WTC11 (cell line): ENCODE results near the gene TMEM178A. TPM values are rescaled to one million over a fixed set of nuclear protein-coding genes. Genes with fewer than 3 reads are reported as not detected.
A peak's percentile ranks its signal among the peaks of the same experiment; 100 is the strongest.

Experiments
- ATAC-seq: fragments of 200-7000 bp; cut with Tn5 transposase; 2 replicates; pipeline ENCODE4 v1.10.0; 2021; ENCODE audit warnings: mild to moderate bottlenecking, moderate library complexity
- CTCF ChIA-PET: fragments of 300-600 bp; sonication (Branson Sonifier 250); formaldehyde crosslinking; loops from one replicate; lab custom pipeline; 2021; ENCODE audit warnings: antibody characterized with exemption; lab: Charles Lee
- POLR2A ChIA-PET: fragments of 350-600 bp; sonication (Branson Sonifier 250); formaldehyde crosslinking; loops from one replicate; lab custom pipeline; 2021; ENCODE audit warnings: antibody characterized with exemption; lab: Charles Lee
- DNase-seq: peaks from one replicate; pipeline ENCODE4 v3.0.0; 2021; ENCODE audit warnings: low spot score
- H3K27ac Mint-ChIP-seq: 2 replicates; pipeline ENCODE4 v1.8.0; 2021; ENCODE audit warnings: mixed read lengths
- H3K27me3 Mint-ChIP-seq: 2 replicates; pipeline ENCODE4 v1.8.0; 2021; ENCODE audit warnings: low read depth, mild to moderate bottlenecking, moderate library complexity, mixed read lengths
- H3K36me3 Mint-ChIP-seq: 2 replicates; pipeline ENCODE4 v1.8.0; 2021; ENCODE audit warnings: mixed read lengths
- H3K4me1 Mint-ChIP-seq: 2 replicates; pipeline ENCODE4 v1.8.0; 2022; ENCODE audit warnings: mixed read lengths
- H3K4me3 Mint-ChIP-seq: 2 replicates; pipeline ENCODE4 v1.8.0; 2021; ENCODE audit warnings: mild to moderate bottlenecking, moderate library complexity, mixed read lengths
- H3K9me3 Mint-ChIP-seq: 2 replicates; pipeline ENCODE4 v1.8.0; 2021; ENCODE audit warnings: mixed read lengths
- CREB1 ChIP-seq: sonication (generic); formaldehyde crosslinking; IDR thresholded peaks from 2 replicates; pipeline ENCODE4 v1.8.0; 2023; ENCODE audit warnings: mild to moderate bottlenecking, missing genetic modification reagents
- ELF4 ChIP-seq: sonication (generic); formaldehyde crosslinking; IDR thresholded peaks from 2 replicates; pipeline ENCODE4 v1.8.1; 2022; ENCODE audit warnings: low read depth, mild to moderate bottlenecking, moderate library complexity, missing genetic modification reagents
- FOXJ3 ChIP-seq: sonication (generic); formaldehyde crosslinking; IDR thresholded peaks from 2 replicates; pipeline ENCODE4 v1.9.0; 2021; ENCODE audit warnings: missing genetic modification reagents, mild to moderate bottlenecking, borderline replicate concordance
- JAZF1 ChIP-seq: fragments of 250-450 bp; sonication (Bioruptor Pico); IDR thresholded peaks from 2 replicates; pipeline ENCODE4 v1.9.0; 2021; ENCODE audit warnings: moderate library complexity, mild to moderate bottlenecking, inconsistent platforms
- PRRX2 ChIP-seq: fragments of 250-450 bp; sonication (Bioruptor Pico); IDR thresholded peaks from 2 replicates; pipeline ENCODE4 v1.8.0; 2021; ENCODE audit warnings: mild to moderate bottlenecking
- RELA ChIP-seq: sonication (generic); formaldehyde crosslinking; IDR thresholded peaks from 2 replicates; pipeline ENCODE4 v1.8.1; 2022; ENCODE audit warnings: missing genetic modification reagents, mild to moderate bottlenecking, borderline replicate concordance
- RORB ChIP-seq: fragments of 250-450 bp; sonication (Bioruptor Pico); IDR thresholded peaks from 2 replicates; pipeline ENCODE4 v1.9.0; 2021; ENCODE audit warnings: mild to moderate bottlenecking
- SMAD3 ChIP-seq: sonication (generic); formaldehyde crosslinking; IDR thresholded peaks from 2 replicates; pipeline ENCODE4 v1.8.0; 2022; ENCODE audit warnings: missing genetic modification reagents, mild to moderate bottlenecking, borderline replicate concordance
- TP53 ChIP-seq: sonication (generic); formaldehyde crosslinking; IDR thresholded peaks from 2 replicates; pipeline ENCODE4 v1.8.1; 2023; ENCODE audit warnings: mild to moderate bottlenecking, missing genetic modification reagents
- ZNF121 ChIP-seq: sonication (generic); formaldehyde crosslinking; IDR thresholded peaks from 2 replicates; pipeline ENCODE4 v1.8.0; 2023; ENCODE audit warnings: missing genetic modification reagents
- ZNF219 ChIP-seq: sonication (generic); formaldehyde crosslinking; IDR thresholded peaks from 2 replicates; pipeline ENCODE4 v1.8.0; 2023; ENCODE audit warnings: missing genetic modification reagents, mild to moderate bottlenecking, borderline replicate concordance
- total RNA-seq: library from RNA; stranded (reverse); gene quantifications from 3 replicates; pipeline ENCODE4 v1.2.3, GENCODE V29; 2021
- TF ChIP-seq, protein P1 (sequence below): sonication (generic); formaldehyde crosslinking; IDR thresholded peaks from 2 replicates; pipeline ENCODE4 v1.8.1; 2022; ENCODE audit warnings: mild to moderate bottlenecking, missing genetic modification reagents, moderate library complexity, borderline replicate concordance
- TF ChIP-seq, protein P2 (sequence below): sonication (generic); formaldehyde crosslinking; IDR thresholded peaks from 2 replicates; pipeline ENCODE4 v1.8.1; 2022; ENCODE audit warnings: low read depth, missing genetic modification reagents, borderline replicate concordance
- TF ChIP-seq, protein P3 (sequence below): sonication (generic); formaldehyde crosslinking; IDR thresholded peaks from 2 replicates; pipeline ENCODE4 v1.8.1; 2023; ENCODE audit warnings: mild to moderate bottlenecking, missing genetic modification reagents
- TF ChIP-seq, protein P4 (sequence below): fragments of 200-600 bp; IDR thresholded peaks from 2 replicates; pipeline ENCODE4 v1.8.0; 2022; ENCODE audit warnings: antibody characterized with exemption
- TF ChIP-seq, protein P5 (sequence below): sonication (generic); formaldehyde crosslinking; conservative IDR thresholded peaks from 2 replicates; pipeline ENCODE4 v1.8.1; 2022; ENCODE audit warnings: mild to moderate bottlenecking, missing genetic modification reagents
- TF ChIP-seq, protein P6 (sequence below): sonication (generic); formaldehyde crosslinking; IDR thresholded peaks from 2 replicates; pipeline ENCODE4 v1.8.0; 2023; ENCODE audit warnings: missing genetic modification reagents, mild to moderate bottlenecking, borderline replicate concordance
- TF ChIP-seq, protein P7 (sequence below): sonication (generic); formaldehyde crosslinking; IDR thresholded peaks from 2 replicates; pipeline ENCODE4 v1.8.0; 2022; ENCODE audit warnings: missing genetic modification reagents

TMEM178A gene
- total RNA-seq, 1 experiment from 2014 or later, result 14.5 TPM

DNA sequence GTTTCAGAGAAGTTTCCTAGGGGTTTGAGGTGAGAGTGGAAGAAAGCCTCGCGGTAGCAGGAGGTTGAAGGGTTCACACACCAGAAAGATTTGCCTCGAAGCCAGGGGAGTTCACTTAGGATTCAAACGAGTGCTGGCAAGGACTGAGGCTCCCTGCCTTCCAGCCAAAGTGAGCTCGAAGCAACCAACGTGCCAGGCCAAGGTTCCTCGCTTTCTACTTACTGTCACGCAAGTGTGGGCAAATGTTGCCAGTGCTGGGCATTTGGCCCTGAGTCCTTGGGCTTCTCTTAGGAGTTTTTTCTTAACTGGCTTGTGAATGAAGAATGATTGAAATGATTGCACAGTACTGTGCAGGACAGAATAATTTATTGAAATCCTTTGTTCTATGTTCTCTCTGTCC, 53.6 kb downstream of the TMEM178A start:
- H3K9me3 Mint-ChIP-seq, result no peaks in the 10 kb centered on the region
- ChIA-PET CTCF (interaction anchor here (0.7 to 2.9 kb wide), 3 partner anchors 11 to 126 kb away, joined by 3 to 15 read pairs (median 3); no protein-coding TSS in a partner anchor), POLR2A (no interaction called here)
- no peak overlapping the region for H3K4me3 Mint-ChIP-seq
- TF ChIP-seq ZNF219 (CRISPR knock-in tag) (no peak), FOXJ3 (CRISPR knock-in tag) (no peak), CREB1 (no peak), SMAD3 (CRISPR knock-in tag) (no peak), ZNF121 (CRISPR knock-in tag) (no peak), RORB (CRISPR knock-in tag) (no peak), RELA (no peak), TP53 (CRISPR knock-in tag) (no peak), JAZF1 (no peak), PRRX2 (no peak), ELF4 (CRISPR knock-in tag) (no peak)
- TF ChIP-seq, protein P1, sequence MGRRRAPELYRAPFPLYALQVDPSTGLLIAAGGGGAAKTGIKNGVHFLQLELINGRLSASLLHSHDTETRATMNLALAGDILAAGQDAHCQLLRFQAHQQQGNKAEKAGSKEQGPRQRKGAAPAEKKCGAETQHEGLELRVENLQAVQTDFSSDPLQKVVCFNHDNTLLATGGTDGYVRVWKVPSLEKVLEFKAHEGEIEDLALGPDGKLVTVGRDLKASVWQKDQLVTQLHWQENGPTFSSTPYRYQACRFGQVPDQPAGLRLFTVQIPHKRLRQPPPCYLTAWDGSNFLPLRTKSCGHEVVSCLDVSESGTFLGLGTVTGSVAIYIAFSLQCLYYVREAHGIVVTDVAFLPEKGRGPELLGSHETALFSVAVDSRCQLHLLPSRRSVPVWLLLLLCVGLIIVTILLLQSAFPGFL (CRISPR knock-in tag), result no peak
- TF ChIP-seq, protein P2, sequence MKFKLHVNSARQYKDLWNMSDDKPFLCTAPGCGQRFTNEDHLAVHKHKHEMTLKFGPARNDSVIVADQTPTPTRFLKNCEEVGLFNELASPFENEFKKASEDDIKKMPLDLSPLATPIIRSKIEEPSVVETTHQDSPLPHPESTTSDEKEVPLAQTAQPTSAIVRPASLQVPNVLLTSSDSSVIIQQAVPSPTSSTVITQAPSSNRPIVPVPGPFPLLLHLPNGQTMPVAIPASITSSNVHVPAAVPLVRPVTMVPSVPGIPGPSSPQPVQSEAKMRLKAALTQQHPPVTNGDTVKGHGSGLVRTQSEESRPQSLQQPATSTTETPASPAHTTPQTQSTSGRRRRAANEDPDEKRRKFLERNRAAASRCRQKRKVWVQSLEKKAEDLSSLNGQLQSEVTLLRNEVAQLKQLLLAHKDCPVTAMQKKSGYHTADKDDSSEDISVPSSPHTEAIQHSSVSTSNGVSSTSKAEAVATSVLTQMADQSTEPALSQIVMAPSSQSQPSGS (CRISPR knock-in tag), result no peak
- TF ChIP-seq, protein P3, sequence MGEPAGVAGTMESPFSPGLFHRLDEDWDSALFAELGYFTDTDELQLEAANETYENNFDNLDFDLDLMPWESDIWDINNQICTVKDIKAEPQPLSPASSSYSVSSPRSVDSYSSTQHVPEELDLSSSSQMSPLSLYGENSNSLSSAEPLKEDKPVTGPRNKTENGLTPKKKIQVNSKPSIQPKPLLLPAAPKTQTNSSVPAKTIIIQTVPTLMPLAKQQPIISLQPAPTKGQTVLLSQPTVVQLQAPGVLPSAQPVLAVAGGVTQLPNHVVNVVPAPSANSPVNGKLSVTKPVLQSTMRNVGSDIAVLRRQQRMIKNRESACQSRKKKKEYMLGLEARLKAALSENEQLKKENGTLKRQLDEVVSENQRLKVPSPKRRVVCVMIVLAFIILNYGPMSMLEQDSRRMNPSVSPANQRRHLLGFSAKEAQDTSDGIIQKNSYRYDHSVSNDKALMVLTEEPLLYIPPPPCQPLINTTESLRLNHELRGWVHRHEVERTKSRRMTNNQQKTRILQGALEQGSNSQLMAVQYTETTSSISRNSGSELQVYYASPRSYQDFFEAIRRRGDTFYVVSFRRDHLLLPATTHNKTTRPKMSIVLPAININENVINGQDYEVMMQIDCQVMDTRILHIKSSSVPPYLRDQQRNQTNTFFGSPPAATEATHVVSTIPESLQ (CRISPR knock-in tag), result no peak
- TF ChIP-seq, protein P4, sequence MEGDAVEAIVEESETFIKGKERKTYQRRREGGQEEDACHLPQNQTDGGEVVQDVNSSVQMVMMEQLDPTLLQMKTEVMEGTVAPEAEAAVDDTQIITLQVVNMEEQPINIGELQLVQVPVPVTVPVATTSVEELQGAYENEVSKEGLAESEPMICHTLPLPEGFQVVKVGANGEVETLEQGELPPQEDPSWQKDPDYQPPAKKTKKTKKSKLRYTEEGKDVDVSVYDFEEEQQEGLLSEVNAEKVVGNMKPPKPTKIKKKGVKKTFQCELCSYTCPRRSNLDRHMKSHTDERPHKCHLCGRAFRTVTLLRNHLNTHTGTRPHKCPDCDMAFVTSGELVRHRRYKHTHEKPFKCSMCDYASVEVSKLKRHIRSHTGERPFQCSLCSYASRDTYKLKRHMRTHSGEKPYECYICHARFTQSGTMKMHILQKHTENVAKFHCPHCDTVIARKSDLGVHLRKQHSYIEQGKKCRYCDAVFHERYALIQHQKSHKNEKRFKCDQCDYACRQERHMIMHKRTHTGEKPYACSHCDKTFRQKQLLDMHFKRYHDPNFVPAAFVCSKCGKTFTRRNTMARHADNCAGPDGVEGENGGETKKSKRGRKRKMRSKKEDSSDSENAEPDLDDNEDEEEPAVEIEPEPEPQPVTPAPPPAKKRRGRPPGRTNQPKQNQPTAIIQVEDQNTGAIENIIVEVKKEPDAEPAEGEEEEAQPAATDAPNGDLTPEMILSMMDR, result no peak
- TF ChIP-seq, protein P5, sequence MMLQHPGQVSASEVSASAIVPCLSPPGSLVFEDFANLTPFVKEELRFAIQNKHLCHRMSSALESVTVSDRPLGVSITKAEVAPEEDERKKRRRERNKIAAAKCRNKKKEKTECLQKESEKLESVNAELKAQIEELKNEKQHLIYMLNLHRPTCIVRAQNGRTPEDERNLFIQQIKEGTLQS (CRISPR knock-in tag), result no peak
- TF ChIP-seq, protein P6, sequence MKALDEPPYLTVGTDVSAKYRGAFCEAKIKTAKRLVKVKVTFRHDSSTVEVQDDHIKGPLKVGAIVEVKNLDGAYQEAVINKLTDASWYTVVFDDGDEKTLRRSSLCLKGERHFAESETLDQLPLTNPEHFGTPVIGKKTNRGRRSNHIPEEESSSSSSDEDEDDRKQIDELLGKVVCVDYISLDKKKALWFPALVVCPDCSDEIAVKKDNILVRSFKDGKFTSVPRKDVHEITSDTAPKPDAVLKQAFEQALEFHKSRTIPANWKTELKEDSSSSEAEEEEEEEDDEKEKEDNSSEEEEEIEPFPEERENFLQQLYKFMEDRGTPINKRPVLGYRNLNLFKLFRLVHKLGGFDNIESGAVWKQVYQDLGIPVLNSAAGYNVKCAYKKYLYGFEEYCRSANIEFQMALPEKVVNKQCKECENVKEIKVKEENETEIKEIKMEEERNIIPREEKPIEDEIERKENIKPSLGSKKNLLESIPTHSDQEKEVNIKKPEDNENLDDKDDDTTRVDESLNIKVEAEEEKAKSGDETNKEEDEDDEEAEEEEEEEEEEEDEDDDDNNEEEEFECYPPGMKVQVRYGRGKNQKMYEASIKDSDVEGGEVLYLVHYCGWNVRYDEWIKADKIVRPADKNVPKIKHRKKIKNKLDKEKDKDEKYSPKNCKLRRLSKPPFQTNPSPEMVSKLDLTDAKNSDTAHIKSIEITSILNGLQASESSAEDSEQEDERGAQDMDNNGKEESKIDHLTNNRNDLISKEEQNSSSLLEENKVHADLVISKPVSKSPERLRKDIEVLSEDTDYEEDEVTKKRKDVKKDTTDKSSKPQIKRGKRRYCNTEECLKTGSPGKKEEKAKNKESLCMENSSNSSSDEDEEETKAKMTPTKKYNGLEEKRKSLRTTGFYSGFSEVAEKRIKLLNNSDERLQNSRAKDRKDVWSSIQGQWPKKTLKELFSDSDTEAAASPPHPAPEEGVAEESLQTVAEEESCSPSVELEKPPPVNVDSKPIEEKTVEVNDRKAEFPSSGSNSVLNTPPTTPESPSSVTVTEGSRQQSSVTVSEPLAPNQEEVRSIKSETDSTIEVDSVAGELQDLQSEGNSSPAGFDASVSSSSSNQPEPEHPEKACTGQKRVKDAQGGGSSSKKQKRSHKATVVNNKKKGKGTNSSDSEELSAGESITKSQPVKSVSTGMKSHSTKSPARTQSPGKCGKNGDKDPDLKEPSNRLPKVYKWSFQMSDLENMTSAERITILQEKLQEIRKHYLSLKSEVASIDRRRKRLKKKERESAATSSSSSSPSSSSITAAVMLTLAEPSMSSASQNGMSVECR, result no peak
- TF ChIP-seq, protein P7, sequence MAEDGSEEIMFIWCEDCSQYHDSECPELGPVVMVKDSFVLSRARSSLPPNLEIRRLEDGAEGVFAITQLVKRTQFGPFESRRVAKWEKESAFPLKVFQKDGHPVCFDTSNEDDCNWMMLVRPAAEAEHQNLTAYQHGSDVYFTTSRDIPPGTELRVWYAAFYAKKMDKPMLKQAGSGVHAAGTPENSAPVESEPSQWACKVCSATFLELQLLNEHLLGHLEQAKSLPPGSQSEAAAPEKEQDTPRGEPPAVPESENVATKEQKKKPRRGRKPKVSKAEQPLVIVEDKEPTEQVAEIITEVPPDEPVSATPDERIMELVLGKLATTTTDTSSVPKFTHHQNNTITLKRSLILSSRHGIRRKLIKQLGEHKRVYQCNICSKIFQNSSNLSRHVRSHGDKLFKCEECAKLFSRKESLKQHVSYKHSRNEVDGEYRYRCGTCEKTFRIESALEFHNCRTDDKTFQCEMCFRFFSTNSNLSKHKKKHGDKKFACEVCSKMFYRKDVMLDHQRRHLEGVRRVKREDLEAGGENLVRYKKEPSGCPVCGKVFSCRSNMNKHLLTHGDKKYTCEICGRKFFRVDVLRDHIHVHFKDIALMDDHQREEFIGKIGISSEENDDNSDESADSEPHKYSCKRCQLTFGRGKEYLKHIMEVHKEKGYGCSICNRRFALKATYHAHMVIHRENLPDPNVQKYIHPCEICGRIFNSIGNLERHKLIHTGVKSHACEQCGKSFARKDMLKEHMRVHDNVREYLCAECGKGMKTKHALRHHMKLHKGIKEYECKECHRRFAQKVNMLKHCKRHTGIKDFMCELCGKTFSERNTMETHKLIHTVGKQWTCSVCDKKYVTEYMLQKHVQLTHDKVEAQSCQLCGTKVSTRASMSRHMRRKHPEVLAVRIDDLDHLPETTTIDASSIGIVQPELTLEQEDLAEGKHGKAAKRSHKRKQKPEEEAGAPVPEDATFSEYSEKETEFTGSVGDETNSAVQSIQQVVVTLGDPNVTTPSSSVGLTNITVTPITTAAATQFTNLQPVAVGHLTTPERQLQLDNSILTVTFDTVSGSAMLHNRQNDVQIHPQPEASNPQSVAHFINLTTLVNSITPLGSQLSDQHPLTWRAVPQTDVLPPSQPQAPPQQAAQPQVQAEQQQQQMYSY (CRISPR knock-in tag), result no peak
- no peaks in the 10 kb centered on the region for H3K27me3 Mint-ChIP-seq
- DNase-seq (no peak), ATAC-seq (no peak)
- H3K36me3 Mint-ChIP-seq, result no peaks in the 10 kb centered on the region
- peaks cover 33% of the 10 kb centered on the region for H3K4me1 Mint-ChIP-seq
- H3K27ac Mint-ChIP-seq, result peak overlapping the region; percentile 4; the same call in 1 of the 2 replicates
